ENCODE measurements around the gene MCUR1.

DNA sequence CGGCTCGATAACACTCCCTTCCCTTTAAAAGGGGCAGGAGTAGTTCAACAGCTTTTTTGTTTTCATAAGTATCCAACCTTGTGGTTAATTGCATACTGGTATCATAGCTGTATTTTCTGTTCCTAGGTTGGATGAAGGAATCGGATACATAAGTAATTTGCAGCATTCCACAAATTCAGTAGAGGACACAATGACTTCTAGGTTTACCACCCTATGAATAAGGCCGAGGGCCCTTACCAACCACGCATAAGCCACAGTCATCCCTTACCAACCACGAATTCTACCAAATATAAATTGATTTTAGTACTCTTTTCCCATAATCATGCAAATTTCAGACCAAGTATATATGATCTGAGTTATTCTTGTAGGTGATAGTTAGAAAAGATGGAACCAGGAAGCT is 36.3 kb downstream of the MCUR1 start:
- TF ChIP-seq EP300 (IDR thresholded peaks at IDR 0.05; ENCODE audit: borderline replicate concordance) (no peak), TCF12 (IDR thresholded peaks at IDR 0.05; ENCODE audit: low read depth) (no peak), RAD21 (IDR thresholded peaks at IDR 0.05; ENCODE audit: low read depth) (no peak), ZBTB7A (IDR thresholded peaks at IDR 0.05; ENCODE audit: low read depth) (no peak), YY1 (IDR thresholded peaks at IDR 0.05; ENCODE audit: low read depth) (no peak), EGR1 (IDR thresholded peaks at IDR 0.05) (no peak), CEBPB (IDR thresholded peaks at IDR 0.05) (no peak), TAF1 (IDR thresholded peaks at IDR 0.05; ENCODE audit: low read depth) (no peak), FOXM1 (IDR thresholded peaks at IDR 0.05; ENCODE audit: borderline replicate concordance, low read depth) (no peak), CREB1 (IDR thresholded peaks at IDR 0.05; ENCODE audit: low read depth) (no peak), NFIC (IDR thresholded peaks at IDR 0.05) (no peak), TEAD4 (IDR thresholded peaks at IDR 0.05) (no peak)
- TF ChIP-seq, protein P1, sequence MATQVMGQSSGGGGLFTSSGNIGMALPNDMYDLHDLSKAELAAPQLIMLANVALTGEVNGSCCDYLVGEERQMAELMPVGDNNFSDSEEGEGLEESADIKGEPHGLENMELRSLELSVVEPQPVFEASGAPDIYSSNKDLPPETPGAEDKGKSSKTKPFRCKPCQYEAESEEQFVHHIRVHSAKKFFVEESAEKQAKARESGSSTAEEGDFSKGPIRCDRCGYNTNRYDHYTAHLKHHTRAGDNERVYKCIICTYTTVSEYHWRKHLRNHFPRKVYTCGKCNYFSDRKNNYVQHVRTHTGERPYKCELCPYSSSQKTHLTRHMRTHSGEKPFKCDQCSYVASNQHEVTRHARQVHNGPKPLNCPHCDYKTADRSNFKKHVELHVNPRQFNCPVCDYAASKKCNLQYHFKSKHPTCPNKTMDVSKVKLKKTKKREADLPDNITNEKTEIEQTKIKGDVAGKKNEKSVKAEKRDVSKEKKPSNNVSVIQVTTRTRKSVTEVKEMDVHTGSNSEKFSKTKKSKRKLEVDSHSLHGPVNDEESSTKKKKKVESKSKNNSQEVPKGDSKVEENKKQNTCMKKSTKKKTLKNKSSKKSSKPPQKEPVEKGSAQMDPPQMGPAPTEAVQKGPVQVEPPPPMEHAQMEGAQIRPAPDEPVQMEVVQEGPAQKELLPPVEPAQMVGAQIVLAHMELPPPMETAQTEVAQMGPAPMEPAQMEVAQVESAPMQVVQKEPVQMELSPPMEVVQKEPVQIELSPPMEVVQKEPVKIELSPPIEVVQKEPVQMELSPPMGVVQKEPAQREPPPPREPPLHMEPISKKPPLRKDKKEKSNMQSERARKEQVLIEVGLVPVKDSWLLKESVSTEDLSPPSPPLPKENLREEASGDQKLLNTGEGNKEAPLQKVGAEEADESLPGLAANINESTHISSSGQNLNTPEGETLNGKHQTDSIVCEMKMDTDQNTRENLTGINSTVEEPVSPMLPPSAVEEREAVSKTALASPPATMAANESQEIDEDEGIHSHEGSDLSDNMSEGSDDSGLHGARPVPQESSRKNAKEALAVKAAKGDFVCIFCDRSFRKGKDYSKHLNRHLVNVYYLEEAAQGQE (IDR thresholded peaks at IDR 0.05; ENCODE audit: low read depth) = no peak
- TF ChIP-seq, protein P2, sequence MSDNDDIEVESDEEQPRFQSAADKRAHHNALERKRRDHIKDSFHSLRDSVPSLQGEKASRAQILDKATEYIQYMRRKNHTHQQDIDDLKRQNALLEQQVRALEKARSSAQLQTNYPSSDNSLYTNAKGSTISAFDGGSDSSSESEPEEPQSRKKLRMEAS (IDR thresholded peaks at IDR 0.05) = no peak
